Ishikawa (cell line): ENCODE results near the gene BTBD1.

ENCODE experiments used
- CEBPB ChIP-seq: IDR thresholded peaks from 2 replicates; pipeline ENCODE4 v1.6.1; 2012
- CREB1 ChIP-seq: IDR thresholded peaks from 2 replicates; pipeline ENCODE4 v1.6.1; 2012; ENCODE audit warnings: low read depth
- EP300 ChIP-seq: IDR thresholded peaks from 2 replicates; pipeline ENCODE4 v1.6.1; 2012; ENCODE audit warnings: borderline replicate concordance
- FOXM1 ChIP-seq: IDR thresholded peaks from 2 replicates; pipeline ENCODE4 v1.6.1; 2012; ENCODE audit warnings: low read depth, borderline replicate concordance
- TAF1 ChIP-seq: IDR thresholded peaks from 2 replicates; pipeline ENCODE4 v1.6.1; 2012; ENCODE audit warnings: low read depth, mild to moderate bottlenecking
- TF ChIP-seq, protein P1 (sequence below): IDR thresholded peaks from 2 replicates; pipeline ENCODE4 v1.6.1; 2012
- TF ChIP-seq, protein P2 (sequence below): IDR thresholded peaks from 2 replicates; pipeline ENCODE4 v1.6.1; 2012; ENCODE audit warnings: low read depth, mild to moderate bottlenecking

DNA sequence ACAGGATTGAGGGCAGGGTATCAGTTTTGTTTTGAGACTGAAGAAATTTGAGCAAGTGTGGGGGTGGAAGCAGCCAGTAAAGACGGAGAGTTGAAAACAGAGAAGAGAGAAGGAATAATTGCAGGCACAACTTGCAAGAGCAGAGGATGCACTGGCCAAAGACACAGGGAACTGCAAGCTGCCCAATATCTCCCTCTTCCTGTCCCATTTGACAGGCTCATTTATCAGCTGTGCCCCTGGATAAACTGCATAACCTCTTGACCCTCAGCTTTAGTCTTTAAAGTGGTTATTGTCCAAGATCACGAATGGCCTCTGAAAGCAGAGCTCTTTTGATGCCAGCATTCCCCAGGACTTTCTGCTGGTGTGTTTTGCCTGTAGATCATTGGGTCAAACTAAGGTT is 86.1 kb downstream of the BTBD1 start:
- TF ChIP-seq, protein P1, sequence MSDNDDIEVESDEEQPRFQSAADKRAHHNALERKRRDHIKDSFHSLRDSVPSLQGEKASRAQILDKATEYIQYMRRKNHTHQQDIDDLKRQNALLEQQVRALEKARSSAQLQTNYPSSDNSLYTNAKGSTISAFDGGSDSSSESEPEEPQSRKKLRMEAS, result no peak
- TF ChIP-seq EP300 (no peak), TAF1 (no peak), CEBPB (no peak), CREB1 (no peak), FOXM1 (no peak)
- TF ChIP-seq, protein P2, sequence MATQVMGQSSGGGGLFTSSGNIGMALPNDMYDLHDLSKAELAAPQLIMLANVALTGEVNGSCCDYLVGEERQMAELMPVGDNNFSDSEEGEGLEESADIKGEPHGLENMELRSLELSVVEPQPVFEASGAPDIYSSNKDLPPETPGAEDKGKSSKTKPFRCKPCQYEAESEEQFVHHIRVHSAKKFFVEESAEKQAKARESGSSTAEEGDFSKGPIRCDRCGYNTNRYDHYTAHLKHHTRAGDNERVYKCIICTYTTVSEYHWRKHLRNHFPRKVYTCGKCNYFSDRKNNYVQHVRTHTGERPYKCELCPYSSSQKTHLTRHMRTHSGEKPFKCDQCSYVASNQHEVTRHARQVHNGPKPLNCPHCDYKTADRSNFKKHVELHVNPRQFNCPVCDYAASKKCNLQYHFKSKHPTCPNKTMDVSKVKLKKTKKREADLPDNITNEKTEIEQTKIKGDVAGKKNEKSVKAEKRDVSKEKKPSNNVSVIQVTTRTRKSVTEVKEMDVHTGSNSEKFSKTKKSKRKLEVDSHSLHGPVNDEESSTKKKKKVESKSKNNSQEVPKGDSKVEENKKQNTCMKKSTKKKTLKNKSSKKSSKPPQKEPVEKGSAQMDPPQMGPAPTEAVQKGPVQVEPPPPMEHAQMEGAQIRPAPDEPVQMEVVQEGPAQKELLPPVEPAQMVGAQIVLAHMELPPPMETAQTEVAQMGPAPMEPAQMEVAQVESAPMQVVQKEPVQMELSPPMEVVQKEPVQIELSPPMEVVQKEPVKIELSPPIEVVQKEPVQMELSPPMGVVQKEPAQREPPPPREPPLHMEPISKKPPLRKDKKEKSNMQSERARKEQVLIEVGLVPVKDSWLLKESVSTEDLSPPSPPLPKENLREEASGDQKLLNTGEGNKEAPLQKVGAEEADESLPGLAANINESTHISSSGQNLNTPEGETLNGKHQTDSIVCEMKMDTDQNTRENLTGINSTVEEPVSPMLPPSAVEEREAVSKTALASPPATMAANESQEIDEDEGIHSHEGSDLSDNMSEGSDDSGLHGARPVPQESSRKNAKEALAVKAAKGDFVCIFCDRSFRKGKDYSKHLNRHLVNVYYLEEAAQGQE, result no peak
